ENCODE measurements around the gene KDM2B. TPM values are rescaled to one million over a fixed set of nuclear protein-coding genes. Genes with fewer than 3 reads are reported as not detected.
A peak's percentile ranks its signal among the peaks of the same experiment; 100 is the strongest.

Gene KDM2B
- polyA plus RNA-seq, 3 donors = 77.4 to 80.0 (median 79.4) TPM

- peak; percentile 33 for DNase-seq
Measured at GRCh38 chr12:121568971-121569751, 11.7 kb downstream of the KDM2B start.

- DNase-seq = no peak
Measured at GRCh38 chr12:121568518-121568917, 12.3 kb downstream of the KDM2B start.

- no peak for DNase-seq
Measured at GRCh38 chr12:121565076-121565475, 15.7 kb downstream of the KDM2B start.

- DNase-seq = no peak
Measured at GRCh38 chr12:121562488-121562887, 18.3 kb downstream of the KDM2B start.

GRCh38 chr12:121561009-121561395, 19.8 kb downstream of the KDM2B start:
- DNase-seq = no peak

- no peak for DNase-seq
Measured at GRCh38 chr12:121560392-121561008, 20.3 kb downstream of the KDM2B start.

GRCh38 chr12:121558956-121559355, 21.9 kb downstream of the KDM2B start:
- DNase-seq = no peak

GRCh38 chr12:121550974-121551634, 29.7 kb downstream of the KDM2B start:
- no peak for DNase-seq

GRCh38 chr12:121549075-121549474, 31.7 kb downstream of the KDM2B start:
- no peak for DNase-seq

- DNase-seq = no peak
Measured at GRCh38 chr12:121545480-121545879, 35.3 kb downstream of the KDM2B start.

- DNase-seq = no peak
Measured at GRCh38 chr12:121543786-121544185, 37.0 kb downstream of the KDM2B start.

GRCh38 chr12:121539908-121540307, 40.9 kb downstream of the KDM2B start:
- DNase-seq = no peak

- no peak for DNase-seq
Measured at GRCh38 chr12:121538699-121539061, 42.1 kb downstream of the KDM2B start.

GRCh38 chr12:121537814-121538698, 42.8 kb downstream of the KDM2B start:
- no peak for DNase-seq

- DNase-seq = peak; percentile 91
Measured at GRCh38 chr12:121536899-121537813, 43.7 kb downstream of the KDM2B start.

- peak; percentile 91 for DNase-seq
Measured at GRCh38 chr12:121536054-121536898, 44.5 kb downstream of the KDM2B start.

- DNase-seq = no peak
Measured at GRCh38 chr12:121535150-121536053, 45.4 kb downstream of the KDM2B start.

- no peak for DNase-seq
Measured at GRCh38 chr12:121534495-121535148, 46.2 kb downstream of the KDM2B start.

Data from renal pelvis (tissue), 4 donors.